GM12878 (cell line): Measurements from ENCODE around the gene SNX2. TPM values are rescaled to one million over a fixed set of nuclear protein-coding genes. Genes with fewer than 3 reads are reported as not detected.

ENCODE experiments used
- ATAC-seq: fragments of 200-7000 bp; cut with Tn5 transposase; 3 replicates; pipeline ENCODE4 v1.9.1; 2020; ENCODE audit warnings: mild to moderate bottlenecking, moderate library complexity
- BruUV-seq: library from RNA; stranded (reverse); fragments of 400-500 nt; replicated peaks from 2 replicates; lab custom pipeline; 2021; lab: Mats Ljungman, UMichigan
- CTCF ChIA-PET: fragments of 300-600 bp; sonication (Branson Sonifier 250); formaldehyde crosslinking; extraction: SDS; loops from one replicate; lab custom pipeline; 2021; ENCODE audit warnings: inconsistent platforms; lab: Yijun Ruan, JAX
- POLR2A ChIA-PET: fragments of 350-600 bp; formaldehyde crosslinking; extraction: SDS; loops from one replicate; lab custom pipeline; 2021; ENCODE audit warnings: inconsistent platforms; lab: Charles Lee
- RAD21 ChIA-PET: fragments of 300-600 bp; sonication (Branson Sonifier 250); formaldehyde crosslinking; loops from one replicate; lab custom pipeline; 2023; ENCODE audit warnings: antibody characterized with exemption; ENCODE audit not compliant: unreplicated experiment; lab: Charles Lee
- SMC1A ChIA-PET: fragments of 300-600 bp; sonication (Branson Sonifier 250); formaldehyde crosslinking; loops from one replicate; lab custom pipeline; 2023; ENCODE audit not compliant: unreplicated experiment, uncharacterized antibody; lab: Charles Lee
- DNase-seq: peaks from one replicate; pipeline ENCODE4 v3.0.0-alpha.2; 2011; ENCODE audit warnings: low read depth, low spot score
- FAIRE-seq: peaks from 3 replicates; lab custom pipeline; 2011; peaks lifted over from hg19 to GRCh38; lab: Jason Lieb, UNC
- H2AFZ ChIP-seq: 2 replicates; pipeline ENCODE4 v1.6.0; 2011; ENCODE audit warnings: low read depth, low read length, control low read depth; ENCODE audit not compliant: control insufficient read depth
- H3K27ac ChIP-seq: 2 replicates; pipeline ENCODE4 v1.5.1; 2011; ENCODE audit warnings: control low read depth; ENCODE audit not compliant: control insufficient read depth, insufficient read depth
- H3K27me3 ChIP-seq, 2 experiments: replicated peaks in 1 of 2; 2 replicates each; pipeline versions ENCODE4 v1.6.0 to v1.6.1; 2011; ENCODE audit warnings: low read length in 1 of 2; ENCODE audit not compliant: control insufficient read depth in 2 of 2, insufficient read depth in 2 of 2
- H3K36me3 ChIP-seq, 2 experiments: 2 replicates each; pipeline ENCODE4 v1.5.1; 2011; ENCODE audit warnings: low read length in 1 of 2; ENCODE audit not compliant: control insufficient read depth in 2 of 2, insufficient read depth in 2 of 2
- H3K4me1 ChIP-seq: 2 replicates; pipeline ENCODE4 v1.6.1; 2011; ENCODE audit warnings: mild to moderate bottlenecking, low read length, moderate library complexity, mixed read lengths; ENCODE audit not compliant: control insufficient read depth, insufficient read depth
- H3K4me2 ChIP-seq: 2 replicates; pipeline ENCODE4 v1.6.0; 2011; ENCODE audit warnings: control low read depth; ENCODE audit not compliant: control insufficient read depth, insufficient read depth
- H3K4me3 ChIP-seq: fragments of 200-600 bp; sonication (generic); 2 replicates; pipeline ENCODE4 v1.5.1; 2016
- H3K79me2 ChIP-seq: 2 replicates; pipeline ENCODE4 v1.6.0; 2011; ENCODE audit warnings: low read length; ENCODE audit not compliant: control insufficient read depth, insufficient read depth
- H3K9ac ChIP-seq: 2 replicates; pipeline ENCODE4 v1.8.0; 2011; ENCODE audit warnings: low read length, control low read depth, mixed read lengths; ENCODE audit not compliant: control insufficient read depth, insufficient read depth
- H3K9me3 ChIP-seq: replicated peaks from 3 replicates; pipeline ENCODE4 v1.5.1; 2011; ENCODE audit warnings: mild to moderate bottlenecking, low read length; ENCODE audit not compliant: control insufficient read depth, insufficient read depth
- H4K20me1 ChIP-seq: 2 replicates; pipeline ENCODE4 v1.6.0; 2011; ENCODE audit not compliant: control insufficient read depth, insufficient read depth
- EGR1 ChIP-seq, 2 experiments: IDR thresholded peaks; 1 replicate in 1 of 2; 2 replicates in 1 of 2; pipeline ENCODE4 v1.6.1; 2011 to 2012; ENCODE audit warnings: low read depth in 2 of 2, low read length in 2 of 2, borderline replicate concordance in 1 of 2, mild to moderate bottlenecking in 1 of 2, moderate library complexity in 1 of 2
- IKZF1 ChIP-seq: fragments of 450-650 bp; conservative IDR thresholded peaks from 2 replicates; pipeline ENCODE4 v1.6.1; 2017; ENCODE audit warnings: antibody characterized with exemption, mild to moderate bottlenecking
- NR2F1 ChIP-seq: fragments of 450-650 bp; conservative IDR thresholded peaks from 2 replicates; pipeline ENCODE4 v1.6.1; 2017; ENCODE audit warnings: mild to moderate bottlenecking
- SMAD1 ChIP-seq: fragments of 450-650 bp; IDR thresholded peaks from 2 replicates; pipeline ENCODE4 v1.6.1; 2018; ENCODE audit warnings: mild to moderate bottlenecking, low read depth; ENCODE audit not compliant: partially characterized antibody
- TCF7 ChIP-seq: IDR thresholded peaks from 2 replicates; pipeline ENCODE4 v1.6.1; 2014; ENCODE audit warnings: antibody characterized with exemption, borderline replicate concordance
- YBX1 ChIP-seq: fragments of 450-650 bp; IDR thresholded peaks from 2 replicates; pipeline ENCODE4 v1.6.1; 2016; ENCODE audit warnings: antibody characterized with exemption
- ZNF274 ChIP-seq: IDR thresholded peaks from one replicate; pipeline ENCODE4 v1.8.0; 2011; ENCODE audit not compliant: insufficient read length, insufficient read depth
- WGBS: methylation state at CpG from one replicate; pipeline ENCODE4 v1.1.6; 2016; ENCODE audit warnings: low lambda C conversion rate; ENCODE audit not compliant: insufficient replicate concordance, insufficient coverage; ENCODE audit errors: missing lambda C conversion rate; 5-methylcytosine and 5-hydroxymethylcytosine counted together
- in situ Hi-C: fragments of 300-500 bp; cut with MboI; formaldehyde crosslinking; loops from 9 replicates; pipeline ENCODE4 v1.14.3; 2018; ENCODE audit warnings: mixed read lengths
- intact Hi-C: fragments of 100-400 bp; cut with micrococcal nuclease; formaldehyde crosslinking; loops from one replicate; pipeline ENCODE4 v1.14.2; 2022; ENCODE audit not compliant: unreplicated experiment
- polyA plus RNA-seq, 11 experiments: library from polyadenylated mRNA; depleted of rRNA in 4 of 11; unstranded in 6 of 11; stranded (reverse) in 5 of 11; fragments of >200 nt; fragmentation: Nextera tagmentation in 4 of 11; fragmentation: Illumina TruSeq in 1 of 11; extraction: Ambion mirVana in 4 of 11; extraction: Trizol in 1 of 11; gene quantifications; 1 replicate in 1 of 11; 2 replicates in 10 of 11; pipeline versions ENCODE4 v1.2.1 to v1.2.3, GENCODE V29; 2011 to 2016; ENCODE audit warnings: inconsistent platforms in 2 of 11, missing spikeins in 2 of 11, low read depth in 1 of 11
- total RNA-seq, 4 experiments: library from RNA; depleted of rRNA in 3 of 4; stranded (reverse); fragments of >200 nt in 3 of 4; fragmentation: Illumina TruSeq in 1 of 4; extraction: Trizol in 1 of 4; gene quantifications; 2 replicates each; pipeline versions ENCODE4 v1.2.1 to v1.2.3, GENCODE V29; 2013 to 2021
- TF ChIP-seq, protein P1 (sequence below): IDR thresholded peaks from 2 replicates; pipeline ENCODE4 v1.6.1; 2011; ENCODE audit warnings: low read depth, mild to moderate bottlenecking, low read length, moderate library complexity, borderline replicate concordance; ENCODE audit errors: extremely low read depth

SNX2 gene
- total and polyA plus RNA-seq, 10 of the 15 experiments (the other 5 are each of a cell fraction or from before 2014, with no cell fraction given): 46.3 to 84.3 (median 63.0) TPM

GRCh38 chr5:122836947-122837346 lies 62.1 kb downstream of the SNX2 start (continued):
- TF ChIP-seq NR2F1 (no peak), TCF7 (no peak)
- TF ChIP-seq, protein P1, sequence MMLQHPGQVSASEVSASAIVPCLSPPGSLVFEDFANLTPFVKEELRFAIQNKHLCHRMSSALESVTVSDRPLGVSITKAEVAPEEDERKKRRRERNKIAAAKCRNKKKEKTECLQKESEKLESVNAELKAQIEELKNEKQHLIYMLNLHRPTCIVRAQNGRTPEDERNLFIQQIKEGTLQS: no peak

DNA sequence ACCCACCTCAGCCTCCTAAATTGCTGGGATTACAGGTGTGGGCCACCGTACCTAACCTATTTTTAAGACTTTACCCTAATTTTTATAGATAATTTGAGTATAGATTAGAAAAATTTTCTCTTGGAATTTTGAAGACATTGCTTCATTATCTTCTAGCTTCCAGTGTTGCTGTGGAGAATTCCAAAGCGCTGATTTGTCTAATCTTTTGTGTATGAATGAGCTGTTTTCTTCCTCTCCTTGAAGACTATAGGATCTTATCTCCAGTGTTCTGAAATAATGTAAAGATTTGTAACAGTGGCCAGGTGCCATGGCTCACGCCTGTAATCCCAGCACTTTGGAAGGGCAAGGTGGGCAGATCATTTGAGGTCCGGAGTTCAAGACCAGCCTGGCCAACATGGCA lies 64.9 kb downstream of the SNX2 start:
- H4K20me1 ChIP-seq: no peaks in the 10 kb centered on the region
- no peak for DNase-seq
- no peak overlapping the region for H3K4me2 ChIP-seq
- no peak overlapping the region for H3K27ac ChIP-seq
- TF ChIP-seq ZNF274: no peak
- no peak for TF ChIP-seq YBX1
- TF ChIP-seq EGR1 (IDR thresholded peaks at IDR 0.05; ENCODE audit: borderline replicate concordance in 1 of 2, low read depth in 2 of 2, low read length in 2 of 2): no peak
- no peak for TF ChIP-seq IKZF1
- no peak for TF ChIP-seq SMAD1
- TF ChIP-seq, all 136 proteins: peak for 0
- no peak overlapping the region for H3K4me3 ChIP-seq
- H3K36me3 ChIP-seq: no peaks in the 10 kb centered on the region
- no peak overlapping the region for H3K9ac ChIP-seq
- ATAC-seq: no peak
- H2AFZ ChIP-seq: no peak overlapping the region
- no peaks in the 10 kb centered on the region for H3K79me2 ChIP-seq
- CTCF ChIA-PET: no interaction called here
- SMC1A ChIA-PET: no interaction called here
- no peak for FAIRE-seq
- RAD21 ChIA-PET: no interaction called here
- no peaks in the 10 kb centered on the region for H3K27me3 ChIP-seq
- peaks cover 6% of the 10 kb centered on the region for H3K4me1 ChIP-seq
- 86% methylated on average over 4 of the region's 4 CpGs for WGBS
- intact Hi-C loops: no loop called here
- POLR2A ChIA-PET: no interaction called here
- in situ Hi-C loops: no loop called here
- no peaks in the 10 kb centered on the region for H3K9me3 ChIP-seq
- no TSS peak for BruUV-seq
